Amniotic epithelial cell (primary cell): ENCODE data around the gene ERO1B.
"Not testable (repeated sequence)": the region's sequence is repeated elsewhere in the genome, so short reads cannot be mapped to it uniquely, and the experiment has no call there.

Source experiments
- DNase-seq: peaks from one replicate; pipeline ENCODE4 v3.0.0-alpha.2; 2010; ENCODE audit warnings: low read depth

ERO1B gene, protein sequence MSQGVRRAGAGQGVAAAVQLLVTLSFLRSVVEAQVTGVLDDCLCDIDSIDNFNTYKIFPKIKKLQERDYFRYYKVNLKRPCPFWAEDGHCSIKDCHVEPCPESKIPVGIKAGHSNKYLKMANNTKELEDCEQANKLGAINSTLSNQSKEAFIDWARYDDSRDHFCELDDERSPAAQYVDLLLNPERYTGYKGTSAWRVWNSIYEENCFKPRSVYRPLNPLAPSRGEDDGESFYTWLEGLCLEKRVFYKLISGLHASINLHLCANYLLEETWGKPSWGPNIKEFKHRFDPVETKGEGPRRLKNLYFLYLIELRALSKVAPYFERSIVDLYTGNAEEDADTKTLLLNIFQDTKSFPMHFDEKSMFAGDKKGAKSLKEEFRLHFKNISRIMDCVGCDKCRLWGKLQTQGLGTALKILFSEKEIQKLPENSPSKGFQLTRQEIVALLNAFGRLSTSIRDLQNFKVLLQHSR

DNA sequence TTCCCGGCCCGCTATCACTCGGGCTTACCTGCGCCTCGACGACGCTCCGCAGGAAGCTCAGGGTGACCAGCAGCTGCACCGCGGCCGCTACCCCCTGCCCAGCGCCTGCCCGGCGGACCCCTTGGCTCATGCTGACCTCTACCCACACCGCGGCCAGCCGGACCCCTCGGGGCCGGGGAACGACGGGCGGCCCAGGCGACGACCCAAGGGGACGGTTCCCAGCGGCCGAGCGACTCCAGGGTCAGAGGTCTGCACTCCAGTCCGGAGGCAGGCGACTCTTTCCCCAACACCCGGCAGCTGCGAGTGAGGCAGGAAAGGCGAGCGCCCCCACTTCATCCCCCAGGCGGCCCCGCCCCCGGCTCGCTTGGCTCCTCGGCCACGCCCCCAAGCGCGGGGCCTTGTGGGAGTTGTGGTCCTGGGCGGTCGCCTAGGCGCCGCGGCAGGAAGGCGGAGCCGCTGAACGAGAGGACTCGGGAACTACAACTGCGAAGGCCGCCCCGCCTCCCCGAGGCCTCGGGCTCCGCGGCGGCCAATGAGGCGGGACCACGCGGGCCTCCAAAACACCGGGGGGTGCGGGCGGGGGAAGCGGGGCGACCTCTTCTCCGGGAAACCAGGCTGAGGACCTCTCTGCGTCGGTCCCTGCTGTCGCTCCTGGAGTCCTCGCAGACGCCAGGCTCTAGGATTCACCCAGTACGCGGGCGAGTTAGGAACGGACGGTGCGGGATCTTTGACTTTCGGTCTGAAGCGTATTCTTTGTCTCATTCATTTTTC is at the start of gene ERO1B:
TSS of gene ERO1B (minus strand) at position 305 of the 771 bp plus-strand sequence. CDS start at position 130, 175 bp downstream.
- peak; percentile 87 for DNase-seq

DNA sequence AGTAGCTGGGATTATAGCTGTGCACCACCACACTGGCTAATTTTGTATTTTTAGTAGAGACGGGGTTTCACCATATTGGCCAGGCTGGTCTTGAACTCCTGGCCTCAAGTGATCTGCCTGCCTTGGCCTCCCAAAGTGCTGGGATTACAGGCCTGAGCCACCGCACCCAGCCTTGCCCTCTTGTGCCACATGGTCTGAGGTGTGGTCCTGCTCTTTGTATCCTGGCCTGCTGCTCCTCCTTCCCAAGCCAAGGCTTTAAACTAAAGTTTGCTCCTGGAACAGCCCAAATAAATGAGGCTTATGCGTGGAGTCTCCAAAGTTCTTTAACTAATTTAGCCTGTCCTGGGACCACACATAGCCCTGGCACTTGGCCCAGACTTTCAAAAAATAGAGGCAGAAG is 49.7 kb upstream of the ERO1B start:
- DNase-seq = not testable (repeated sequence)

DNA sequence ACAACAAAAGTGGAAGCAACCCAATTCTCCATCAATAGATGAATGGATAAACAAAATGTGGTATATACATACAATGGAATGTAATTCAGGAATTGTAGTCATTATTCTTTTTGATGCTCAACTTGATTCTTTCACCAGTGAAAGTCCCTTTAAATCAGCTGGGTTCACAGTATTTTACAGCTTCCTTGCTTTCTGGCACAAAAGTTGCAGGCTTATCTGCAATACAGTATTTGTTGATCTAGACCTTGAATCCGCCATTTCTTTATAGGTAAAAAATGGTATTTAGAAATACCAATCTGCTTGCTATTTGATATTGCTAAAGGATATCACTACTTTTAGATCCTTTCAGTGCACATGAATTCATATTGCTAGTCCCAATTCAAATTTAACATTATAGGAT is 44.7 kb upstream of the ERO1B start:
- DNase-seq = no peak

DNA sequence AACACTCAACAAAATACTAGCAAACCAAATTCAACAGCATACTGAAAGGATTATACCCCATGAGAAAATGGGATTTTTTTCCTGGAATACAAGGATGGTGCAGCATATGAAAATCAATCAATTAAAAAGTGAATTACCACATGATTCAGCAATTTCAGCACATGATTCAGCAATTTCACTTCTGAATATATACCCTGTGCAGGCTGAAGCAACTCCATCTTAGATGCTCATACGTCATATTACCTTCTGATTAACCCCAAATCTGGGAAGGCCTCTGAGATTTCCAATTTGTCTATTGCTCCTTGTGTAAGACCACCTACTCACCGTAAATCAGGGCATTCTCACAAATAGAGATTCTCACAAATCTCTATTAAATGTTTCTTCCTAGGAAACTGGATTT is 43.8 kb upstream of the ERO1B start:
- no peak for DNase-seq

DNA sequence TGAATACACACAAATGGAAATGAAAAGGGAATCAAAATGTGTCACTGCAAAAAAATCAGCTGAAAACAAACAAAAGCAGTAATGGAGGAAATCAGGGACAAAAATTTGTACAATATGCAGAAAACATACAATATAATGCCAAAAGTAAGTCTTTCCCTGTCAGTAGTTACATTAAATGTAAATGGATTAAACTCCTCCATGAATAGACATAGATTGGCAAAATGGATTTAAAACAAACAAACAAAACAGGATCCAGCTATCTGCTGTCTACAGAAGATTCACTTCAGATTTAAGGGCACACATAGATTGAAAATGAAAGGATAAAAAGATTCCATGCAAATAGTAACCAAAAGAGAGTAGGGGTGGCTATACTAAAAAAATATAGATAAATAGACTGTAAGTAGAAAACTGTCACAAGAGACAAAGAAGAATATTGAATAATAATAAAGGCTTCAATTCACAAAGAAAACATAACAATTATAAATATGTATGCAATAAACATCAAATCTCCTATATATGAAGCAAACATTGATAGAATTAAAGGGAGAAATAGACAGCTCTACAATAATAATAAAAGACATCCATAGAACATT is 42.2 kb upstream of the ERO1B start:
- DNase-seq = no peak

DNA sequence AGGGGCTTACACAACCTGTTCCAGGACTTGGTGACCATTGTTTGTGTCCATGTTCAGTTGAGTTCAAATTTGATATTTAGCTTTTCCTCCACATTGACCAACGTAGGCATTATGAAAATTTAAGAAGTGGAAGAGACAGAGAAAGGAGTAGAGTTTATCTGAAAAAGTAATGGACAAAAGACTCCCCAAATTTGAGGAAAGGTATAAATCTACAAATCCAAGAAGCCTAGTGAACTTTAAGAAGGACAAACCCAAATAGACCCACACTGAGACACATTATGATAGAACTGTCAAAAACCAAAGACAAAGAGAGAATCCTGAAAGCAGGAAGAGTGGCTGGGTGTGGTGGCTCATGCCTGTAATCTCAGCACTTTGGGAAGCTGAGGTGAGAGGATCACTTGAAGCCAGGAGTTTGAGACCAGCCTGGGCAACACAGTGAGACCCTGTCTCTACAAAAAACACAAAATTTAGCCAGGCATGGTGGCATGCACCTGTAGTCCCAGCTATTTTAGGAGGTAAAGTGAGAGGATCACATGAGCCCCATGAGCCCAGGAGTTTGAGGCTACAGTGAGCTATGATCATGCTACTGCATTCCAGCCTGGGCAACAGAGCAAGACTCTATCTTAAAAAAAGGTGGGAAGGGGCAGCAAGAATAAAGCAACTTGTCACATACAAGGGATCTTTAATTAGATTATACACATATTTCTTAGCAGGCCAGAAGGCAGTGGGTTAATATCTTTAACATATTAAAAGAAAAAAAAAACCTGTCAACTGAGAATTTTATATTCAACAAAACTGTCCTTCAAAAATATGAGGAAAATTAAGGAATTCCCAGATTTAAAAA is 41.0 kb upstream of the ERO1B start:
- DNase-seq = no peak

DNA sequence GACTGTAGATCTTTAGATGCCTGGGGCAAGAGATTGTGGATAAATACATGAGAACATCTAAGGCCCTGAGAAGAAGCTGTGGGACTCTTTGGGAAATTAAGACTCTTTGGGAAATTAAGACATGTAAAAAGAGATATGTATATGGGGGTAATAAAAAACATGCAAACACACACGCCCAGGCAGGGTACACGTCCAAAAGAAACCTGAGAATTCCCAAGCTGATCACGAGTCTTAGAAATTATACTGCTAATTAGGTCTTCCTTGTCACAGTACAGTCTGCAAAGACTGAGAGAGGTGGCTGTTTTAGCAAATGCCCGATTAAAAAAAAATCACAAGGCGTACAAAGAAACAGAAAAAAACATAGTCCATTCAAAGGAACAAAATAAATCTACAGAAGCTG is 39.3 kb upstream of the ERO1B start:
- no peak for DNase-seq

DNA sequence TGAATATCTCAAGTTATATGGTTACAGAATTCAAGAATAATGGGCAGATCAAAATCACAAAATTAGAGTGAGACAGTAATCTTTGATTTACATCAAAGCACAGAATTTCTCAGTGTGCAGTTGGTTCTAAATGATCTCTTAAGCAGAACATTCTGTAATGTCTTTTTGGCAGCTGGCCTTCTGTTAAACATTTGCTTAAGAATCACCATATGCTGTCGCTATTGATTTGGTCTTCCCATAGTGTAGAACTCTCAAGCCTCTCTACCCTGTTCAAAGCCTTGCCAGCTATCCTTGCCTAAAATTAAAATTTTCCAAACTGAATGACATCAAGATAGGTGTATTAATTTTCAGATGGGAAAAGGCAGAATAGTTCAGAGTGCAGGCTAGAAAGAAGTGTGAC is 38.9 kb upstream of the ERO1B start:
- no peak for DNase-seq

DNA sequence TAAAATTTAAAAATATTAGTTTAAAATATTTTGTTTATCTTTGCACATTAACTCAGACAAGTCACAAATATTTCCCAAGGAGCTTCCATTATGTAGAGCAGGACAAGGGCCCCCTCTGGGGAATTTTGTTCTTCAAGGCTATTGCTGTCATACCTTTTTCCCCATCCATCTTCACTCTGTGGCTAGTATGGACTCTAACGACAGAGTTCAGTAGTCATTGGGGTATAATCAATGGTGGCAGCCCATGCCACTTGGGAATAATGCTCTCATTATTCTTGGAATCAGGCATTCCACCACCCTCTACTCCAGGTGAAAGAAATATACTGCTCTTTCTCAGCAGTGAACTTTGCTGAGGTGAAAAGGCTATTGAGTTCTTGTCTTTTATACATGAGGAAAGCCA is 38.5 kb upstream of the ERO1B start:
- no peak for DNase-seq

DNA sequence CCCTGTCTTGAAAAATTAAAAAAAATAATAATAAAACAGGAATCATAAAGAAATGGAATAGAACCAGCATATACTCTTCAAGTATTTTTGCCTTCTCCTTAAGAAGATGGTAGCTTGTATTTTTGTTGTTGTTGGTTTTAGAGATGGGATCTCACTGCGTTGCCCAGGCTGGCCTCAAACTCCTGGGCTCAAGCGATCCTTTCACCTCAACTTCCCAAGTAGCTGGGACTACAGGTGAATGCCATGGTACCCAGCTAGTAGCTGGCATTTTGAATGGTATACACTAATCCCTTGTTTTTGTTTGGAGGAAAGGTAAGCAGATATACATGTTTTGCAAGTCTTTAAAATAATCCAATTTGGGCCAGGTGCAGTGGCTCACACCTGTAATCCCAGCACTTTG is 34.7 kb upstream of the ERO1B start:
- DNase-seq = no peak

DNA sequence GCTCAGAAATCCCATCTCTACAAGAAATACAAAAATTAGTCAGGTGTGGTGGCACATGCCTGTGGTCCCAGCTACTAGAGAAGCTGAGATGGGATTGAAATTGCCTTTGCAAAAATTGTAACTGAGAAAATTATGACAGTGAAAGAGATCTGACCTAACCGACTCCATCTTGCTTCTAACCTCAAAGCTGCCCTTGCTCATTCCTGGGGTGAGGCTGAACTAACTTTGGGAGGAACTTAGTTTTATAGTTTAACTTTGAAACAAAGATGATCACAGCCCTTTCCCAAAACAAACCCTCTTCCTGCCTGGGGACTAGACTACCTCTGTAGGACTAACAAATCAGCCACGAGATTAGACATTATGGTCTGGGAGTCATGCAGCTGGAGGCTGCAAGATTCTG is 33.8 kb upstream of the ERO1B start:
- no peak for DNase-seq

DNA sequence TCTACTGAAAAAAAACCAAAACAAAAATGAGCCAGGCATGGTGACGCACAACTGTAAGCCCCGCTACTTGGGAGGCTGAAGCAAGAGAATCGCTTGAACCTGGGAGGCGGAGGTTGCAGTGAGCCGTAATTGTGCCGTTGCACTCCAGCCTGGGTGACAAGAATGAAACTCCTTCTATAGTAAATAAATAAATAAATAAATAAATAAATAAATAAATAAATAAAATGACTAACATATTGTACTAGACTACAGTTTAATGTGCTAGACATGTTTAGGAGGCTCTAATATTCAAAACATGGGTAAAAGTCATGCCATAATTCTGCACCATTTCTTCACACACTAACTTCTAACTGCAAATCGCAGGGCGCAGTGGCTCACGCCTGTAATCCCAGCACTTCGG is 33.3 kb upstream of the ERO1B start:
- DNase-seq = no peak

DNA sequence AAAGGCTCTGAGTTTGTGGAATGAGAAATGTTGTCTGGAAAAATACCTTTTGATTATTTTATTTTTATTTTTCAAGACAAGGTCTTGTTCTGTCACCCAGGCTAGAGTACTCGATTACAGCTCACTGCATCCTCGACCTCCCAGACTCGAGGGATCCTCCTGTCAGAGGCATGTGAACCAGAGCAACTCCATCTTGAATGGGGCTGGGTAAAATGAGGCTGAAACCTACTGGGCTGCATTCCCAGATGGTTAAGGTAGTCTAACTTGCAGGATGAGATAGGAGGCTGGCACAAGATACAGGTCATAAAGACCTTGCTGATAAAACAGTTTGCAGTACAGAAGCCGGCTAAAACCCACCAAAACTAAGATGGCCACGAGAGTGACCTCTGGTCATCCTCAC is 32.3 kb upstream of the ERO1B start:
- not testable (repeated sequence) for DNase-seq

DNA sequence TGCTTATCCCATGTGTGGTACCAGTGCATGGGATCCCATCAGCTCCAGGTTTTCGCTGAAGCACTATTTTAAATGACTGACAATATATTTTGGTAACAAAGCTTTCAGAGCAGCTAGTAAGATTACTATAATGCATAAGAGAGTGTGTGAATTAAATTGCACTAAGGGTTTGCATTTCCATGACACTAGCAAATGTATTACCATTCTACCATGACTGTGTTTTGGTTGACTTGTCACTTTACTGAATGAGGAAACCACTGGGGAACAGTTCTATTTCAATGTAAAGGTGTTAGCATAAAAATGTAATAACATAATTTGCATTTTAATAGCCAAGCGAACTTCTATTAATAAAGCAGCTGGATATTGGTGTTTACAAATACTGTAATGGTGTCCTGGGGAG is 31.7 kb upstream of the ERO1B start:
- no peak for DNase-seq

DNA sequence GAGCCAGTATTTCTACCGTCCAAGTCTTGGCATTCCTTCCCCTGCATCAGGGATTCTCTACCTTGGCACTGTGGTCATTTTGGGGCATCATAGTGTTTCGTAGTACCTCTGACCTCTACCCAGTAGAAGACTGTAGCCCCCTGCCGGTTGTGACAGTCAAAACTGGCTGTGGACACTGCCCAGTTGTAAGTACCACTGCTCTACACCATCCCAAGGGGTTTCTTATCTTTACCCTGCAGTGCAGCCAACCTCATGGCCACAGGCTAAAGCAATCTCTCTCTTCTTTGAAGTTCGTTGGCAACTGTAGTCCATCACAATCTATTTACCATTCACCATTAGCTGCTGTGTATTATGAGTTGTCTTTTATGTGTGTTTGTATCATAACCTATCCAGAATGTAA is 29.3 kb upstream of the ERO1B start:
- DNase-seq = no peak

DNA sequence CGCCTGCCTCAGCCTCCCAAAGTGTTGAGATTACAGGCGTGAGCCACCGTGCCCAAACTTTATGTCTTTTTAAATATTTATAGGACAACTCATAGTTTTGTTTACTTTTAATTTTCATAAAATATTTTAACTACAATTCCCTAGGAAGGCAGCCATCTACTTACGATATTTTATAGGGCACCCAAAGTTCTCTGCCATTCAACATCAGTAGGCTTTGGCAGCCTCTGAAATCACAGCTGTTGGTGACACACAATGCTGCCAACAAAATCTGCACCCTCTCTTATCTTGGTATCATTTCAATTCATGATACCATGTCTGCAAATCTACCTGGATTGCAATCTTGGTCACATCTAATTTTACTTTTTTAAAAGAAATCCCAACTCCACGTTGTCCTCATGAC is 27.1 kb upstream of the ERO1B start:
- no peak for DNase-seq

DNA sequence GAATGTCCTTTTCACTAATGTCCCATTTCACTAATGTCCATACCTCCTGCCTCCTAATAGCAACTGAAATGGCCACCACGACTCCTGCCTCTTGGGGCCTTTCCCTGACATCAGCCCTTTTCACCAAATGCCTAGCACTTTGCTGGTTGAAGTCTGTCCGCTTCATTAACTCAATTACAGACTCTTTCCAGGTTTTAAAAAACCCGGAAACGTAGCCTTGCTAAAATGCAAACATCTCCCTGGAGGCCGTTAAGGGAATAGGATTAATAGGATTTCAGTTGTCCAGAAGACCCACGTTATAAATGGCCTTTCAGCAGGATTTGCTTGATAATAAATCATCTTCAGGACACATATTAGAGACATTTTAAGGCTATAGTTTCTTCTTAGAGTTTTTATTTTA is 25.7 kb upstream of the ERO1B start:
- DNase-seq = no peak

DNA sequence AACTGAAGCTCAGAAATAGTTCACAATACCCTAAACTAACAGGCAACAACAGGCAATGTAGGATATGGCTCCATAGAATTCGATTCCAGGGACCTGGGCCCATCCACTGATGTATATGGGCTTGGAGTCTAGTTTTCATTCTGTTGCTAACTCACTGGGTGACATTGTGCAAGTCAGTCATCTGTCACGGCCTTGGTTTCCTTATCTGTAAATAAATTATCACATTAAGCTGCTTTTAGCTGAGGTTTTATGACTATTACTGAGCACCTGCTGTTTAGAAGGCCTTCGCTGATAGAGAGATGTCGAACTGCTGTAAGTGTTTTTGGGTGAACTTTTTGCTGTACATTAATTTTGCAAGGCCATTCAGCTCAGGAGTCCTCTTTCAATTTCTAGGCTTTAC is 22.9 kb upstream of the ERO1B start:
- DNase-seq = no peak

DNA sequence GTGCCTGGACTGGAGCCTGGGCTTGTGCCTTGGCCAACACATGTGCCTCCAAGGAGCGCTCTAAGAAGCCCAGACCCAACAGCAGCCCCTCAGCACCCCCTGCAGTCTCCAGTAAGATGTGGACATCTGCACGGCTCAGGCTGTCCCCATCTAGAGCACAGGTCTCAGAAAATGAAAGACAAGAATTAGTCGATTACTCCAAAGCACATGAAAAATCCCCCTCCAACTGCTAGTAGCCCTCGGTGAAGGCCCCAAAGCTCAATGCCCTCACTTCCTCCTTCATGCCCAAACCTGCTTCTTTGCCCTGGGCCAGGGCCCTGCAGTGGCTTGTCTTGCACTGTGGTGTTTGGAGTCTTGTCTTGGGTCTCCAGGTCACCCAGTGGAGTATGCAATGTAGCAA is 21.9 kb upstream of the ERO1B start:
- no peak for DNase-seq

DNA sequence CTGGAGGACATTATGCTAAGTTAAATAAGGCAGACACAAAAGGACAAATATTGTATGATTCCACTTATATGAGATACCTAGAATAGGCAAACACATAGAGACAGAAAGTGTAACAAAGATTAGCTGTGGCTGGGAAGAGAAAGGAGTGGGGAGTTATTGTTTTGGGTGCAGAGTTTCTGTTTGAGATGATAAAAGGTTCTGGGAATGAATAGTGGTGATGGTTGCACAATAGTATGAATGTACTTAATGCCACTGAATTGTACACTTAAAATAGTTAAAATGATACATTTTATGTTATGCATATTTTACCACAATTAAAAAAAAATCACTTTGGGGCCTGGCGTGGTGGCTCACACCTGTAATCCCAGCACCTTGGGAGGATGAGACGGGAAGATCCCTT is 21.2 kb upstream of the ERO1B start:
- DNase-seq = peak; percentile 2

DNA sequence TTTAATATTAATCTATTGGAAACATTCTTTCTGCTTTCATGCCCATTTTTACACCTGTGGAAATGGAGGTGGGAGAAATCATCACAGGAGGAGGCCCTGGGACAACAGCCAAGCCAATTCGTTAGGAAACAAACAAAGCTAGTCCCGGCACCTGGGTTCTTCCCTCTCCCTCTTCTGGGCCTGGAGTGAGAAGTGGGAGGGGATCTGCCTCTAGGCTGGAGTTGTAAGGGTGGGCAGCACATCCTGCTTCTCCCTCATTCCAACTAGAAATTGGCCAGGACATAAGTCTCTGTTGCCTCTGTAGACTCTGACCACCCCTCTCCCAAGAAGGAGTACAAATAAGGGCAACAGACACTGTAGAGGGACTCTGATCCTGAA is 20.2 kb upstream of the ERO1B start:
- DNase-seq = no peak
